ENCODE measurements around the gene AP2A1. TPM values are rescaled to one million over a fixed set of nuclear protein-coding genes. Genes with fewer than 3 reads are reported as not detected.

The AP2A1 gene
- total and polyA plus RNA-seq, 10 of the 15 experiments (the other 5 are each of a cell fraction or from before 2014, with no cell fraction given) = 0.68 to 78.8 (median 33.8) TPM

DNA sequence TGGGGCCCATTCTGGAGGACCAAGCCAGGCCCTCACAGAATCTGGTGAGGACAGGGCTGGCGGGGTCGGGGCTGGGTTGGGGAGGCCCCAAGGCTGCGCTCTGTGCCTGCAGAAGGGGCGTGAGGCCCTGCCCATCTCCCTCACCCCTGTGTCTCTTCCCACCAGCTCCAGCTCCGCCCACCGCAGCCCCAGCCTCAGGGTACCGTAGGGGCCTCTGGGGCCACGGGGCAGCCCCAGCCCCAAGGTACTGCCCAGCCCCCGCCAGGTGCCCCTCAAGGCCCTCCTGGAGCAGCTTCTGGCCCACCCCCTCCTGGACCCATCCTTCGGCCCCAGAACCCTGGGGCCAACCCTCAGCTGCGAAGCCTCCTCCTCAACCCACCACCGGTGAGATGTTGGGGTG lies 68.8 kb downstream of the AP2A1 start:
- Histone ChIP-seq H3K79me2 (ENCODE audit: control insufficient read depth, insufficient read depth, low read length) (no peaks in the 10 kb centered on the region), H4K20me1 (ENCODE audit: control insufficient read depth, insufficient read depth) (no peaks in the 10 kb centered on the region), H3K4me2 (ENCODE audit: control insufficient read depth, insufficient read depth) (no peak overlapping the region), H3K27ac (ENCODE audit: control insufficient read depth, insufficient read depth) (no peak overlapping the region), H3K9me3 (replicated peaks; ENCODE audit: control insufficient read depth, insufficient read depth, low read length) (no peaks in the 10 kb centered on the region), H3K36me3 (ENCODE audit: control insufficient read depth in 2 of 2, insufficient read depth in 2 of 2, low read length in 1 of 2) (peaks cover 17 to 31% of the 10 kb centered on the region in 2 experiments), H3K9ac (ENCODE audit: control insufficient read depth, insufficient read depth, low read length) (no peak overlapping the region), H3K4me3 (no peak overlapping the region), H2AFZ (ENCODE audit: control insufficient read depth, low read depth, low read length) (no peak overlapping the region), H3K27me3 (replicated peaks in 1 of 2; ENCODE audit: control insufficient read depth in 2 of 2, insufficient read depth in 2 of 2, low read length in 1 of 2) (no peaks in the 10 kb centered on the region), H3K4me1 (ENCODE audit: control insufficient read depth, insufficient read depth, low read length) (no peaks in the 10 kb centered on the region)
- TF ChIP-seq, protein P1, sequence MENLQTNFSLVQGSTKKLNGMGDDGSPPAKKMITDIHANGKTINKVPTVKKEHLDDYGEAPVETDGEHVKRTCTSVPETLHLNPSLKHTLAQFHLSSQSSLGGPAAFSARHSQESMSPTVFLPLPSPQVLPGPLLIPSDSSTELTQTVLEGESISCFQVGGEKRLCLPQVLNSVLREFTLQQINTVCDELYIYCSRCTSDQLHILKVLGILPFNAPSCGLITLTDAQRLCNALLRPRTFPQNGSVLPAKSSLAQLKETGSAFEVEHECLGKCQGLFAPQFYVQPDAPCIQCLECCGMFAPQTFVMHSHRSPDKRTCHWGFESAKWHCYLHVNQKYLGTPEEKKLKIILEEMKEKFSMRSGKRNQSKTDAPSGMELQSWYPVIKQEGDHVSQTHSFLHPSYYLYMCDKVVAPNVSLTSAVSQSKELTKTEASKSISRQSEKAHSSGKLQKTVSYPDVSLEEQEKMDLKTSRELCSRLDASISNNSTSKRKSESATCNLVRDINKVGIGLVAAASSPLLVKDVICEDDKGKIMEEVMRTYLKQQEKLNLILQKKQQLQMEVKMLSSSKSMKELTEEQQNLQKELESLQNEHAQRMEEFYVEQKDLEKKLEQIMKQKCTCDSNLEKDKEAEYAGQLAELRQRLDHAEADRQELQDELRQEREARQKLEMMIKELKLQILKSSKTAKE (IDR thresholded peaks at IDR 0.05; ENCODE audit: low read depth, poor library complexity, severe bottlenecking) = no peak
- no peak for TF ChIP-seq RUNX3 (IDR thresholded peaks at IDR 0.05; ENCODE audit: low read length)
- TF ChIP-seq NFYA (IDR thresholded peaks at IDR 0.05; ENCODE audit: borderline replicate concordance, low read depth, low read length) = no peak
- no peak for TF ChIP-seq RFX5 (IDR thresholded peaks at IDR 0.05; ENCODE audit: low read depth, low read length)
- TF ChIP-seq ZSCAN29 (IDR thresholded peaks at IDR 0.05) = no peak
- no peak for TF ChIP-seq WRNIP1 (IDR thresholded peaks at IDR 0.05; ENCODE audit: borderline replicate concordance, low read depth, low read length)
- TF ChIP-seq SREBF1 (IDR thresholded peaks at IDR 0.05; ENCODE audit: low read length) = no peak
- no peak for TF ChIP-seq SIN3A (IDR thresholded peaks at IDR 0.05; ENCODE audit: low read depth, low read length)
- no peak for TF ChIP-seq STAT3 (IDR thresholded peaks at IDR 0.05; ENCODE audit: low read depth, low read length)
- TF ChIP-seq, protein P2, sequence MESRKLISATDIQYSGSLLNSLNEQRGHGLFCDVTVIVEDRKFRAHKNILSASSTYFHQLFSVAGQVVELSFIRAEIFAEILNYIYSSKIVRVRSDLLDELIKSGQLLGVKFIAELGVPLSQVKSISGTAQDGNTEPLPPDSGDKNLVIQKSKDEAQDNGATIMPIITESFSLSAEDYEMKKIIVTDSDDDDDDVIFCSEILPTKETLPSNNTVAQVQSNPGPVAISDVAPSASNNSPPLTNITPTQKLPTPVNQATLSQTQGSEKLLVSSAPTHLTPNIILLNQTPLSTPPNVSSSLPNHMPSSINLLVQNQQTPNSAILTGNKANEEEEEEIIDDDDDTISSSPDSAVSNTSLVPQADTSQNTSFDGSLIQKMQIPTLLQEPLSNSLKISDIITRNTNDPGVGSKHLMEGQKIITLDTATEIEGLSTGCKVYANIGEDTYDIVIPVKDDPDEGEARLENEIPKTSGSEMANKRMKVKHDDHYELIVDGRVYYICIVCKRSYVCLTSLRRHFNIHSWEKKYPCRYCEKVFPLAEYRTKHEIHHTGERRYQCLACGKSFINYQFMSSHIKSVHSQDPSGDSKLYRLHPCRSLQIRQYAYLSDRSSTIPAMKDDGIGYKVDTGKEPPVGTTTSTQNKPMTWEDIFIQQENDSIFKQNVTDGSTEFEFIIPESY (IDR thresholded peaks at IDR 0.05) = no peak
- TF ChIP-seq NKRF (conservative IDR thresholded peaks at IDR 0.05) = no peak
- TF ChIP-seq, protein P3, sequence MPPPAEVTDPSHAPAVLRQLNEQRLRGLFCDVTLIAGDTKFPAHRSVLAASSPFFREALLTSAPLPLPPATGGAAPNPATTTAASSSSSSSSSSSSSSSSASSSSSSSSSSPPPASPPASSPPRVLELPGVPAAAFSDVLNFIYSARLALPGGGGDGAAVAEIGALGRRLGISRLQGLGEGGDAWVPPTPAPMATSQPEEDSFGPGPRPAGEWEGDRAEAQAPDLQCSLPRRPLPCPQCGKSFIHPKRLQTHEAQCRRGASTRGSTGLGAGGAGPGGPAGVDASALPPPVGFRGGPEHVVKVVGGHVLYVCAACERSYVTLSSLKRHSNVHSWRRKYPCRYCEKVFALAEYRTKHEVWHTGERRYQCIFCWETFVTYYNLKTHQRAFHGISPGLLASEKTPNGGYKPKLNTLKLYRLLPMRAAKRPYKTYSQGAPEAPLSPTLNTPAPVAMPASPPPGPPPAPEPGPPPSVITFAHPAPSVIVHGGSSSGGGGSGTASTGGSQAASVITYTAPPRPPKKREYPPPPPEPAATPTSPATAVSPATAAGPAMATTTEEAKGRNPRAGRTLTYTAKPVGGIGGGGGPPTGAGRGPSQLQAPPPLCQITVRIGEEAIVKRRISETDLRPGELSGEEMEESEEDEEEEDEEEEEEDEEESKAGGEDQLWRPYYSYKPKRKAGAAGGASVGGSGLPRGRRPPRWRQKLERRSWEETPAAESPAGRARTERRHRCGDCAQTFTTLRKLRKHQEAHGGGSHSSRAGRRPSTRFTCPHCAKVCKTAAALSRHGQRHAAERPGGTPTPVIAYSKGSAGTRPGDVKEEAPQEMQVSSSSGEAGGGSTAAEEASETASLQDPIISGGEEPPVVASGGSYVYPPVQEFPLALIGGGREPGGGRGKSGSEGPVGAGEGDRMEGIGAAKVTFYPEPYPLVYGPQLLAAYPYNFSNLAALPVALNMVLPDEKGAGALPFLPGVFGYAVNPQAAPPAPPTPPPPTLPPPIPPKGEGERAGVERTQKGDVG (CRISPR knock-in tag; IDR thresholded peaks at IDR 0.05) = no peak
- TF ChIP-seq ZNF274 (IDR thresholded peaks at IDR 0.05; ENCODE audit: insufficient read depth, insufficient read length) = no peak
- no peak for TF ChIP-seq CEBPB (IDR thresholded peaks at IDR 0.05; ENCODE audit: borderline replicate concordance in 1 of 2, low read depth in 2 of 2, low read length in 2 of 2)
- ChIA-PET RAD21 (ENCODE audit: unreplicated experiment) (no interaction called here), CTCF (no interaction called here), SMC1A (ENCODE audit: uncharacterized antibody, unreplicated experiment) (no interaction called here), POLR2A (interaction anchor here (0.6 kb wide), 1 partner anchor 21 kb away, joined by 3 read pairs; no protein-coding TSS in a partner anchor)
- DNase-seq (ENCODE audit: low read depth, low spot score) (no peak), ATAC-seq (no peak), FAIRE-seq (no peak)
- in situ Hi-C loops (cut with MboI) (no loop called here), intact Hi-C loops (cut with micrococcal nuclease; ENCODE audit: unreplicated experiment) (no loop called here)
- WGBS (ENCODE audit: insufficient coverage, insufficient replicate concordance, low lambda C conversion rate, missing lambda C conversion rate) = 96% methylated on average over 9 of the region's 12 CpGs
- BruUV-seq (replicated peaks) = no TSS peak

Data from GM12878 (cell line).